ENCODE measurements around the gene ALCAM.

- no peak for TF ChIP-seq CTCF (IDR thresholded peaks at IDR 0.05)
- TF ChIP-seq EZH2 (IDR thresholded peaks at IDR 0.05; ENCODE audit: borderline replicate concordance, insufficient read depth, low read depth, low read length, poor library complexity, severe bottlenecking): no peak
Observed at GRCh38 chr3:105409364-105409763, 42.7 kb downstream of the ALCAM start.

All from B cell (primary cell).